CD4-positive, alpha-beta T cell (primary cell): Measurements from ENCODE around the gene CGNL1. TPM values are rescaled to one million over a fixed set of nuclear protein-coding genes. Genes with fewer than 3 reads are reported as not detected.

Experiments used
- ATAC-seq: fragments of 200-7000 bp; cut with Tn5 transposase; one replicate; pipeline ENCODE4 v1.10.0; 2022; ENCODE audit warnings: mild to moderate bottlenecking; ENCODE audit not compliant: poor library complexity
- CTCF ChIA-PET: fragments of 350-600 bp; sonication (Branson Sonifier 250); formaldehyde crosslinking; loops from one replicate; lab custom pipeline; 2021; ENCODE audit warnings: antibody characterized with exemption, inconsistent platforms; lab: Charles Lee
- POLR2A ChIA-PET: fragments of 350-600 bp; sonication (Branson Sonifier 250); formaldehyde crosslinking; loops from one replicate; lab custom pipeline; 2021; ENCODE audit warnings: antibody characterized with exemption, inconsistent platforms; lab: Charles Lee
- DNase-seq, 14 experiments: peaks; one replicate each; pipeline ENCODE4 v3.0.0-alpha.2; 2013 to 2020; ENCODE audit warnings: mixed read lengths in 2 of 14
- H3K27ac ChIP-seq, 2 donors: one replicate each; pipeline versions ENCODE4 v1.5.1 to v1.7.0; 2013; ENCODE audit warnings: low read length in 2 of 2, low read depth in 1 of 2, mild to moderate bottlenecking in 1 of 2
- H3K27me3 ChIP-seq, 2 experiments: 1 replicate in 1 of 2; 2 replicates in 1 of 2; pipeline versions ENCODE4 v1.6.1 to v1.7.0; 2013; ENCODE audit warnings: low read length in 2 of 2, control low read depth in 1 of 2, mild to moderate bottlenecking in 1 of 2, moderate library complexity in 1 of 2; ENCODE audit not compliant: insufficient read depth in 2 of 2, control insufficient read depth in 1 of 2
- H3K36me3 ChIP-seq: one replicate; pipeline ENCODE4 v1.6.1; 2013; ENCODE audit warnings: low read length, control low read depth; ENCODE audit not compliant: insufficient read depth
- H3K4me1 ChIP-seq: one replicate; pipeline ENCODE4 v1.6.1; 2013; ENCODE audit warnings: low read length, control low read depth; ENCODE audit not compliant: insufficient read depth
- H3K4me3 ChIP-seq: one replicate; pipeline ENCODE4 v1.5.1; 2013; ENCODE audit warnings: mild to moderate bottlenecking, low read length, moderate library complexity
- H3K9me3 ChIP-seq, 2 experiments: 1 replicate in 1 of 2; 2 replicates in 1 of 2; pipeline versions ENCODE4 v1.6.1 to v1.7.0; 2013; ENCODE audit warnings: low read length in 2 of 2, mild to moderate bottlenecking in 2 of 2, control low read depth in 1 of 2, moderate library complexity in 1 of 2; ENCODE audit not compliant: control insufficient read depth in 1 of 2, insufficient read depth in 1 of 2
- H3K27ac Mint-ChIP-seq: one replicate; pipeline ENCODE4 v1.8.0; 2020; ENCODE audit warnings: mixed read lengths
- H3K27me3 Mint-ChIP-seq: one replicate; pipeline ENCODE4 v1.8.0; 2021; ENCODE audit warnings: mixed read lengths
- H3K36me3 Mint-ChIP-seq: one replicate; pipeline ENCODE4 v1.8.0; 2021; ENCODE audit warnings: low read depth, mixed read lengths
- H3K4me1 Mint-ChIP-seq: one replicate; pipeline ENCODE4 v1.8.0; 2021; ENCODE audit warnings: low read depth, mixed read lengths
- H3K4me3 Mint-ChIP-seq: one replicate; pipeline ENCODE4 v1.8.0; 2020; ENCODE audit warnings: mild to moderate bottlenecking, mixed read lengths
- H3K9me3 Mint-ChIP-seq: one replicate; pipeline ENCODE4 v1.8.0; 2020; ENCODE audit warnings: mixed read lengths
- intact Hi-C, 2 experiments: fragments of 100-400 bp; cut with DNase I in 1 of 2; cut with micrococcal nuclease in 1 of 2; formaldehyde crosslinking; loops; one replicate each; pipeline versions ENCODE4 v1.15.1 to v1.9.0; 2023 to 2025; cut with DNase I, micrococcal nuclease
- total RNA-seq, 174 experiments: library from RNA in 2 of 174; stranded (reverse) in 2 of 174; gene quantifications; one replicate each; pipeline ENCODE4 v1.2.3 and lab custom pipeline; 2021 to 2026
- TF ChIP-seq, protein P1 (sequence below): fragments of 200-600 bp; IDR thresholded peaks from one replicate; pipeline ENCODE4 v1.8.0; 2022; ENCODE audit warnings: antibody characterized with exemption, mild to moderate bottlenecking

The CGNL1 gene
- total RNA-seq, 2 experiments from 2014 or later = not detected

GRCh38 chr15:57563416-57563815 is 187.1 kb downstream of the CGNL1 start:
- H3K36me3 ChIP-seq = no peaks in the 10 kb centered on the region
- CTCF ChIA-PET = no interaction called here
- H3K4me3 Mint-ChIP-seq = no peak overlapping the region
- TF ChIP-seq, protein P1, sequence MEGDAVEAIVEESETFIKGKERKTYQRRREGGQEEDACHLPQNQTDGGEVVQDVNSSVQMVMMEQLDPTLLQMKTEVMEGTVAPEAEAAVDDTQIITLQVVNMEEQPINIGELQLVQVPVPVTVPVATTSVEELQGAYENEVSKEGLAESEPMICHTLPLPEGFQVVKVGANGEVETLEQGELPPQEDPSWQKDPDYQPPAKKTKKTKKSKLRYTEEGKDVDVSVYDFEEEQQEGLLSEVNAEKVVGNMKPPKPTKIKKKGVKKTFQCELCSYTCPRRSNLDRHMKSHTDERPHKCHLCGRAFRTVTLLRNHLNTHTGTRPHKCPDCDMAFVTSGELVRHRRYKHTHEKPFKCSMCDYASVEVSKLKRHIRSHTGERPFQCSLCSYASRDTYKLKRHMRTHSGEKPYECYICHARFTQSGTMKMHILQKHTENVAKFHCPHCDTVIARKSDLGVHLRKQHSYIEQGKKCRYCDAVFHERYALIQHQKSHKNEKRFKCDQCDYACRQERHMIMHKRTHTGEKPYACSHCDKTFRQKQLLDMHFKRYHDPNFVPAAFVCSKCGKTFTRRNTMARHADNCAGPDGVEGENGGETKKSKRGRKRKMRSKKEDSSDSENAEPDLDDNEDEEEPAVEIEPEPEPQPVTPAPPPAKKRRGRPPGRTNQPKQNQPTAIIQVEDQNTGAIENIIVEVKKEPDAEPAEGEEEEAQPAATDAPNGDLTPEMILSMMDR = no peak
- H3K27ac ChIP-seq = no peak overlapping the region
- peaks cover 0 to 4% of the 10 kb centered on the region in 2 experiments for H3K9me3 ChIP-seq
- intact Hi-C loops = loop anchor here (5.0 to 10.0 kb wide), 7 partner anchors 34 to 619 kb away; partner anchors contain the start of gene ALDH1A2 (in 1 of the 2)
- H3K27me3 ChIP-seq = no peaks in the 10 kb centered on the region
- ATAC-seq = no peak
- H3K36me3 Mint-ChIP-seq = no peaks in the 10 kb centered on the region
- H3K9me3 Mint-ChIP-seq = no peaks in the 10 kb centered on the region
- peaks cover 42% of the 10 kb centered on the region for H3K4me1 Mint-ChIP-seq
- H3K27ac Mint-ChIP-seq = no peak overlapping the region
- H3K4me3 ChIP-seq = no peak overlapping the region
- POLR2A ChIA-PET = no interaction called here
- DNase-seq = peak in 3 of 14 experiments; percentile 21 to 33 (median 24)
- H3K4me1 ChIP-seq = peaks cover 19% of the 10 kb centered on the region
- H3K27me3 Mint-ChIP-seq = peaks cover 5% of the 10 kb centered on the region

GRCh38 chr15:57565311-57565710 is 189.0 kb downstream of the CGNL1 start:
- Histone ChIP-seq H3K4me1 (peaks cover 19% of the 10 kb centered on the region), H3K27me3 (no peaks in the 10 kb centered on the region), H3K4me3 (no peak overlapping the region), H3K36me3 (no peaks in the 10 kb centered on the region), H3K9me3 (peaks cover 0 to 4% of the 10 kb centered on the region in 2 experiments), H3K27ac (no peak overlapping the region)
- peak; percentile 77 for ATAC-seq
- ChIA-PET POLR2A (interaction anchor here (0.7 to 1.8 kb wide), 2 partner anchors 111 to 141 kb away, joined by 3 to 5 read pairs; partner anchors contain the start of gene POLR2M), CTCF (no interaction called here)
- peak in 11 of 14 experiments; percentile 9 to 79 (median 50) for DNase-seq
- TF ChIP-seq, protein P1 = no peak
- Mint-ChIP-seq H3K4me3 (peak overlapping the region; percentile 40), H3K4me1 (peaks cover 42% of the 10 kb centered on the region), H3K36me3 (no peaks in the 10 kb centered on the region), H3K9me3 (no peaks in the 10 kb centered on the region), H3K27ac (peak overlapping the region; percentile 65), H3K27me3 (peaks cover 11% of the 10 kb centered on the region)
- intact Hi-C loops = loop anchor here in 1 of 2 experiments (10.0 kb wide), 1 partner anchor 89 kb away; no protein-coding TSS in a partner anchor

DNA sequence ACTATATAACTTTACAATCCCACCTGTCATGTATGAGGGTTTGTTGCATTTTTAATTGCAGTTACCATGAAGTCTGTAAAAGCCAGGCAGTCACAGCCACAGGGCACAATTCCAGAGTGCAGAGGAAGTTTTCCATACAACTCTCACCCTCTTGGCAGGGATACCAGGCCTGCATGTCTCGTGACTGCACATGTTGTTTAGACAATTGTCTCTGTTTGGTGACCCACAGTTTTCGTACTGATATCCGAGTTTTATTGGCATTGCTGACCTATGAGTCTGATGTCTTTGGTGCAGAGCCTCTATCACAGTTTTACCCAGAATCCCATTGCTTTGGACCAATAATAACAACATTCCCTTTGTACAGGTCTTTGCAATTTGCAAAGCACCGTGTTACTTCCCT is 190.5 kb downstream of the CGNL1 start:
- ChIA-PET CTCF (no interaction called here), POLR2A (no interaction called here)
- H3K27ac ChIP-seq = no peak overlapping the region
- H3K4me3 Mint-ChIP-seq = no peak overlapping the region
- TF ChIP-seq, protein P1 = no peak
- H3K36me3 ChIP-seq = no peaks in the 10 kb centered on the region
- H3K4me1 ChIP-seq = peaks cover 12% of the 10 kb centered on the region
- H3K27ac Mint-ChIP-seq = no peak overlapping the region
- H3K4me1 Mint-ChIP-seq = peaks cover 34% of the 10 kb centered on the region
- peaks cover 11% of the 10 kb centered on the region for H3K27me3 Mint-ChIP-seq
- ATAC-seq = no peak
- DNase-seq = no peak
- peaks cover 0 to 3% of the 10 kb centered on the region in 2 experiments for H3K27me3 ChIP-seq
- H3K36me3 Mint-ChIP-seq = no peaks in the 10 kb centered on the region
- peaks cover 0 to 4% of the 10 kb centered on the region in 2 experiments for H3K9me3 ChIP-seq
- no peaks in the 10 kb centered on the region for H3K9me3 Mint-ChIP-seq
- intact Hi-C loops = loop anchor here in 1 of 2 experiments (10.0 kb wide), 1 partner anchor 88 kb away; no protein-coding TSS in a partner anchor
- H3K4me3 ChIP-seq = no peak overlapping the region
